SK-N-SH (cell line): Measurements from ENCODE around the gene GUCY1A2. TPM values are rescaled to one million over a fixed set of nuclear protein-coding genes. Genes with fewer than 3 reads are reported as not detected.

ENCODE experiments used
- CHD2 ChIP-seq: fragments of 150-350 bp; IDR thresholded peaks from 2 replicates; pipeline ENCODE4 v1.6.1; 2018; ENCODE audit warnings: low read length; ENCODE audit not compliant: partially characterized antibody
- FOSL2 ChIP-seq: IDR thresholded peaks from 2 replicates; pipeline ENCODE4 v1.4.0; 2012; ENCODE audit warnings: low read depth, mild to moderate bottlenecking, moderate library complexity, borderline replicate concordance
- FOXM1 ChIP-seq: IDR thresholded peaks from 2 replicates; pipeline ENCODE4 v1.4.0; 2012; ENCODE audit warnings: low read depth, mild to moderate bottlenecking
- GATA2 ChIP-seq: sonication (generic); formaldehyde crosslinking; IDR thresholded peaks from 2 replicates; pipeline ENCODE4 v1.5.0; 2020; ENCODE audit warnings: mild to moderate bottlenecking, missing genetic modification reagents
- JUND ChIP-seq: IDR thresholded peaks from 2 replicates; pipeline ENCODE4 v1.4.0; 2012
- MEF2A ChIP-seq: IDR thresholded peaks from 2 replicates; pipeline ENCODE4 v1.4.0; 2012; ENCODE audit warnings: low read depth, borderline replicate concordance
- NFIC ChIP-seq: IDR thresholded peaks from 2 replicates; pipeline ENCODE4 v1.4.0; 2012; ENCODE audit warnings: borderline replicate concordance
- NRF1 ChIP-seq: IDR thresholded peaks from 2 replicates; pipeline ENCODE4 v1.6.1; 2012; ENCODE audit warnings: low read depth, mild to moderate bottlenecking, low read length
- RAD21 ChIP-seq: IDR thresholded peaks from 2 replicates; pipeline ENCODE4 v1.6.1; 2012; ENCODE audit warnings: mild to moderate bottlenecking, low read length
- RCOR1 ChIP-seq: fragments of 150-350 bp; IDR thresholded peaks from 2 replicates; pipeline ENCODE4 v1.6.1; 2017; ENCODE audit warnings: antibody characterized with exemption, low read length
- RFX5 ChIP-seq: IDR thresholded peaks from 2 replicates; pipeline ENCODE4 v1.6.1; 2012; ENCODE audit warnings: mild to moderate bottlenecking, improper control_type of control experiment, low read length
- RXRA ChIP-seq: IDR thresholded peaks from 2 replicates; pipeline ENCODE4 v1.4.0; 2012; ENCODE audit warnings: low read depth, mild to moderate bottlenecking, borderline replicate concordance
- SIN3A ChIP-seq: IDR thresholded peaks from 2 replicates; pipeline ENCODE4 v1.6.1; 2012; ENCODE audit warnings: low read depth, mild to moderate bottlenecking, low read length, moderate library complexity, borderline replicate concordance
- SMC3 ChIP-seq: IDR thresholded peaks from 2 replicates; pipeline ENCODE4 v1.6.1; 2012; ENCODE audit warnings: low read depth, low read length, improper control_type of control experiment
- TCF12 ChIP-seq: IDR thresholded peaks from 2 replicates; pipeline ENCODE4 v1.4.0; 2012
- polyA plus RNA-seq, 3 experiments: library from polyadenylated mRNA; depleted of rRNA; stranded (reverse); fragments of >200 nt; gene quantifications; 2 replicates each; pipeline ENCODE4 v1.2.3, GENCODE V29; 2012
- TF ChIP-seq, protein P1 (sequence below): fragments of 150-350 bp; IDR thresholded peaks from 2 replicates; pipeline ENCODE4 v1.6.1; 2016; ENCODE audit warnings: mild to moderate bottlenecking, low read depth, low read length
- TF ChIP-seq, protein P2 (sequence below): fragments of 200-600 bp; sonication (generic); IDR thresholded peaks from 2 replicates; pipeline ENCODE4 v1.6.1; 2017; ENCODE audit warnings: antibody characterized with exemption, mild to moderate bottlenecking, moderate library complexity
- TF ChIP-seq, protein P3 (sequence below): IDR thresholded peaks from 2 replicates; pipeline ENCODE4 v1.4.0; 2012; ENCODE audit warnings: low read depth, borderline replicate concordance
- TF ChIP-seq, protein P4 (sequence below): IDR thresholded peaks from 2 replicates; pipeline ENCODE4; 2012
- TF ChIP-seq, protein P5 (sequence below): IDR thresholded peaks from 2 replicates; pipeline ENCODE4 v1.4.0; 2012; ENCODE audit warnings: low read depth, borderline replicate concordance
- TF ChIP-seq, protein P6 (sequence below): IDR thresholded peaks from 2 replicates; pipeline ENCODE4 v1.4.0; 2012; ENCODE audit warnings: low read depth

The GUCY1A2 gene
- polyA plus RNA-seq, 1 of the 3 experiments (the other 2 are of a cell fraction): 0.26 TPM

DNA sequence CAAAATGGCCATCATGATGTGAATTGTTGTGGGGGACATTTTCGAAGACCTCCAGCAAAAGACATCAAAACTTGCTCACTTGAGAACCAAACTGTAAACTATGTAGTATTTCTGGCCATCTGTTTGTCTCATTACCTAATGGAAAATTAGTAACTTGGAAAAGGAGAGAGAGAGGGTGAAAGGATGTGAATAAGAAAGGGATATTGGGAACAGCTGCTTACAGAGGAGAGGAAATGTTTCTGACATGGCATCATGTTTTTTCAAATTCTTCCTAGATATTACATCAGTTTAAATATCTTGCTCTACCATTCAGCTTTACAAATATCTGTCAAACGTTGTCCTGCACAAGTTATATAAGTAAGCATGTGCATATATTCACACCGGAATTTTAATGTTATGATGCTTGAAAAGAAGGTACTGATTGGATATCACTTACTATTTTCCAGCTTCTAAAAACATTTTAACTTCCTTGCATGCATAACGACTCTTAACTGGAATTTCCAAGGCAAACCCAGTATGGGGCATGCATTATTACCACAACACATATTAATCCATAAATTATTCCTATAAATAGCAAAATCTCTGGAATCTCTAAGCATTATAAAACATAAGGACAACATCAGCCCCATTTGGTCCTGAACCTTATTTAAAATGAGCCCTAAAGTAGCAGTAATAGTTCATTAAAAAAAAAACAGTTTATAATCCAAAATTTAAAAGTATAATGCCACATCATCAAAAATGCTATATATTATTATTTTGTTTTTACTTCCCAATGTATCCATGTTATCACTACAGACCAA is 20.0 kb downstream of the GUCY1A2 start (continued):
- TF ChIP-seq, protein P1, sequence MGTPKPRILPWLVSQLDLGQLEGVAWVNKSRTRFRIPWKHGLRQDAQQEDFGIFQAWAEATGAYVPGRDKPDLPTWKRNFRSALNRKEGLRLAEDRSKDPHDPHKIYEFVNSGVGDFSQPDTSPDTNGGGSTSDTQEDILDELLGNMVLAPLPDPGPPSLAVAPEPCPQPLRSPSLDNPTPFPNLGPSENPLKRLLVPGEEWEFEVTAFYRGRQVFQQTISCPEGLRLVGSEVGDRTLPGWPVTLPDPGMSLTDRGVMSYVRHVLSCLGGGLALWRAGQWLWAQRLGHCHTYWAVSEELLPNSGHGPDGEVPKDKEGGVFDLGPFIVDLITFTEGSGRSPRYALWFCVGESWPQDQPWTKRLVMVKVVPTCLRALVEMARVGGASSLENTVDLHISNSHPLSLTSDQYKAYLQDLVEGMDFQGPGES: no peak
- TF ChIP-seq NFIC (peak; percentile 31; the same call in 1 of the 2 replicates), JUND (peak; percentile 67), RAD21 (no peak), SMC3 (no peak), MEF2A (no peak), GATA2 (CRISPR knock-in tag) (no peak), FOXM1 (no peak), FOSL2 (peak; percentile 56; the same call in 1 of the 2 replicates), RCOR1 (no peak), CHD2 (no peak), TCF12 (peak; percentile 96), RXRA (no peak), RFX5 (no peak), SIN3A (no peak), NRF1 (no peak)
- TF ChIP-seq, protein P2, sequence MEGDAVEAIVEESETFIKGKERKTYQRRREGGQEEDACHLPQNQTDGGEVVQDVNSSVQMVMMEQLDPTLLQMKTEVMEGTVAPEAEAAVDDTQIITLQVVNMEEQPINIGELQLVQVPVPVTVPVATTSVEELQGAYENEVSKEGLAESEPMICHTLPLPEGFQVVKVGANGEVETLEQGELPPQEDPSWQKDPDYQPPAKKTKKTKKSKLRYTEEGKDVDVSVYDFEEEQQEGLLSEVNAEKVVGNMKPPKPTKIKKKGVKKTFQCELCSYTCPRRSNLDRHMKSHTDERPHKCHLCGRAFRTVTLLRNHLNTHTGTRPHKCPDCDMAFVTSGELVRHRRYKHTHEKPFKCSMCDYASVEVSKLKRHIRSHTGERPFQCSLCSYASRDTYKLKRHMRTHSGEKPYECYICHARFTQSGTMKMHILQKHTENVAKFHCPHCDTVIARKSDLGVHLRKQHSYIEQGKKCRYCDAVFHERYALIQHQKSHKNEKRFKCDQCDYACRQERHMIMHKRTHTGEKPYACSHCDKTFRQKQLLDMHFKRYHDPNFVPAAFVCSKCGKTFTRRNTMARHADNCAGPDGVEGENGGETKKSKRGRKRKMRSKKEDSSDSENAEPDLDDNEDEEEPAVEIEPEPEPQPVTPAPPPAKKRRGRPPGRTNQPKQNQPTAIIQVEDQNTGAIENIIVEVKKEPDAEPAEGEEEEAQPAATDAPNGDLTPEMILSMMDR: no peak
- TF ChIP-seq, protein P3, sequence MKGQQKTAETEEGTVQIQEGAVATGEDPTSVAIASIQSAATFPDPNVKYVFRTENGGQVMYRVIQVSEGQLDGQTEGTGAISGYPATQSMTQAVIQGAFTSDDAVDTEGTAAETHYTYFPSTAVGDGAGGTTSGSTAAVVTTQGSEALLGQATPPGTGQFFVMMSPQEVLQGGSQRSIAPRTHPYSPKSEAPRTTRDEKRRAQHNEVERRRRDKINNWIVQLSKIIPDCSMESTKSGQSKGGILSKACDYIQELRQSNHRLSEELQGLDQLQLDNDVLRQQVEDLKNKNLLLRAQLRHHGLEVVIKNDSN: no peak
- TF ChIP-seq, protein P4, sequence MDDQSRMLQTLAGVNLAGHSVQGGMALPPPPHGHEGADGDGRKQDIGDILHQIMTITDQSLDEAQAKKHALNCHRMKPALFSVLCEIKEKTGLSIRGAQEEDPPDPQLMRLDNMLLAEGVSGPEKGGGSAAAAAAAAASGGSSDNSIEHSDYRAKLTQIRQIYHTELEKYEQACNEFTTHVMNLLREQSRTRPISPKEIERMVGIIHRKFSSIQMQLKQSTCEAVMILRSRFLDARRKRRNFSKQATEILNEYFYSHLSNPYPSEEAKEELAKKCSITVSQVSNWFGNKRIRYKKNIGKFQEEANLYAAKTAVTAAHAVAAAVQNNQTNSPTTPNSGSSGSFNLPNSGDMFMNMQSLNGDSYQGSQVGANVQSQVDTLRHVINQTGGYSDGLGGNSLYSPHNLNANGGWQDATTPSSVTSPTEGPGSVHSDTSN: peak; percentile 64; the same call in 1 of the 2 replicates
- TF ChIP-seq, protein P5, sequence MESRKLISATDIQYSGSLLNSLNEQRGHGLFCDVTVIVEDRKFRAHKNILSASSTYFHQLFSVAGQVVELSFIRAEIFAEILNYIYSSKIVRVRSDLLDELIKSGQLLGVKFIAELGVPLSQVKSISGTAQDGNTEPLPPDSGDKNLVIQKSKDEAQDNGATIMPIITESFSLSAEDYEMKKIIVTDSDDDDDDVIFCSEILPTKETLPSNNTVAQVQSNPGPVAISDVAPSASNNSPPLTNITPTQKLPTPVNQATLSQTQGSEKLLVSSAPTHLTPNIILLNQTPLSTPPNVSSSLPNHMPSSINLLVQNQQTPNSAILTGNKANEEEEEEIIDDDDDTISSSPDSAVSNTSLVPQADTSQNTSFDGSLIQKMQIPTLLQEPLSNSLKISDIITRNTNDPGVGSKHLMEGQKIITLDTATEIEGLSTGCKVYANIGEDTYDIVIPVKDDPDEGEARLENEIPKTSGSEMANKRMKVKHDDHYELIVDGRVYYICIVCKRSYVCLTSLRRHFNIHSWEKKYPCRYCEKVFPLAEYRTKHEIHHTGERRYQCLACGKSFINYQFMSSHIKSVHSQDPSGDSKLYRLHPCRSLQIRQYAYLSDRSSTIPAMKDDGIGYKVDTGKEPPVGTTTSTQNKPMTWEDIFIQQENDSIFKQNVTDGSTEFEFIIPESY: no peak
- TF ChIP-seq, protein P6, sequence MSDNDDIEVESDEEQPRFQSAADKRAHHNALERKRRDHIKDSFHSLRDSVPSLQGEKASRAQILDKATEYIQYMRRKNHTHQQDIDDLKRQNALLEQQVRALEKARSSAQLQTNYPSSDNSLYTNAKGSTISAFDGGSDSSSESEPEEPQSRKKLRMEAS: 0 out of 2 replicates have a peak, but pooled peaks have one; percentile 37
